Mesodermal cell (in vitro differentiated cells): ENCODE data around the gene LCN1.

ENCODE experiments used
- H3K27ac ChIP-seq: 2 replicates; pipeline ENCODE4 v1.7.0; 2013; ENCODE audit warnings: mild to moderate bottlenecking, low read depth, low read length, moderate library complexity; ENCODE audit not compliant: severe bottlenecking
- H3K36me3 ChIP-seq: 2 replicates; pipeline ENCODE4 v1.7.1; 2013; ENCODE audit warnings: mild to moderate bottlenecking, low read length, moderate library complexity; ENCODE audit not compliant: control insufficient read depth, insufficient read depth
- H3K4me1 ChIP-seq: one replicate; pipeline ENCODE4 v1.7.1; 2013; ENCODE audit warnings: mild to moderate bottlenecking, low read length; ENCODE audit not compliant: insufficient read depth, control insufficient read depth, poor library complexity, severe bottlenecking
- H3K4me3 ChIP-seq: 2 replicates; pipeline ENCODE4 v1.7.0; 2013; ENCODE audit warnings: low read length, control low read depth, mild to moderate bottlenecking; ENCODE audit not compliant: insufficient read depth, poor library complexity, severe bottlenecking; ENCODE audit errors: extremely low read depth
- H3K9me3 ChIP-seq: 2 replicates; pipeline ENCODE4 v1.7.1; 2013; ENCODE audit warnings: mild to moderate bottlenecking, low read length, moderate library complexity; ENCODE audit not compliant: control insufficient read depth
- WGBS, 2 experiments: methylation state at CpG; one replicate each; pipeline ENCODE4 v1.1.5; 2013; ENCODE audit warnings: missing lambda C conversion rate in 2 of 2; ENCODE audit not compliant: insufficient coverage in 2 of 2; 5-methylcytosine and 5-hydroxymethylcytosine counted together

The LCN1 gene

GRCh38 chr9:135567311-135567710 is 46.1 kb downstream of the LCN1 start:
- Histone ChIP-seq H3K4me3 (no peak overlapping the region), H3K36me3 (no peaks in the 10 kb centered on the region), H3K9me3 (peaks cover 9% of the 10 kb centered on the region), H3K27ac (no peak overlapping the region), H3K4me1 (no peaks in the 10 kb centered on the region)
- WGBS, 2 experiments: 82 to 87% methylated on average over 6 to 8 of the region's 9 CpGs

- WGBS, 2 experiments: 84 to 97% methylated on average over 4 of the region's 6 CpGs
- H3K36me3 ChIP-seq: no peaks in the 10 kb centered on the region
- H3K27ac ChIP-seq: no peak overlapping the region
Measured at GRCh38 chr9:135568026-135568425, 46.8 kb downstream of the LCN1 start.

GRCh38 chr9:135570456-135570855 is 49.2 kb downstream of the LCN1 start:
- Histone ChIP-seq H3K36me3 (no peaks in the 10 kb centered on the region), H3K4me1 (no peaks in the 10 kb centered on the region), H3K4me3 (no peak overlapping the region), H3K9me3 (peaks cover 9% of the 10 kb centered on the region), H3K27ac (no peak overlapping the region)
- 13 to 52% methylated on average over 1 to 2 of the region's 3 CpGs for WGBS, 2 experiments

More at GRCh38 chr9:135568026-135568425, 46.8 kb downstream of the LCN1 start:
- H3K9me3 ChIP-seq: peaks cover 9% of the 10 kb centered on the region
- H3K4me3 ChIP-seq: no peak overlapping the region
- no peaks in the 10 kb centered on the region for H3K4me1 ChIP-seq

GRCh38 chr9:135572233-135572632 is 51.0 kb downstream of the LCN1 start:
- Histone ChIP-seq H3K4me1 (no peaks in the 10 kb centered on the region), H3K9me3 (peaks cover 9% of the 10 kb centered on the region), H3K36me3 (no peaks in the 10 kb centered on the region), H3K4me3 (no peak overlapping the region), H3K27ac (no peak overlapping the region)
- 88 to 96% methylated on average over 2 of the region's 2 CpGs for WGBS, 2 experiments

- Histone ChIP-seq H3K4me1 (no peaks in the 10 kb centered on the region), H3K27ac (no peak overlapping the region), H3K4me3 (no peak overlapping the region), H3K9me3 (peaks cover 9% of the 10 kb centered on the region), H3K36me3 (no peaks in the 10 kb centered on the region)
- WGBS, 2 experiments: 75 to 78% methylated on average over 1 of the region's 1 CpG
Measured at GRCh38 chr9:135573124-135573523, 51.9 kb downstream of the LCN1 start.

- Histone ChIP-seq H3K9me3 (peaks cover 3% of the 10 kb centered on the region), H3K27ac (no peak overlapping the region), H3K36me3 (no peaks in the 10 kb centered on the region), H3K4me1 (no peaks in the 10 kb centered on the region), H3K4me3 (no peak overlapping the region)
- WGBS, 2 experiments: 86 to 92% methylated on average over 13 to 14 of the region's 14 CpGs
Measured at GRCh38 chr9:135574331-135574730, 53.1 kb downstream of the LCN1 start.

- Histone ChIP-seq H3K9me3 (no peaks in the 10 kb centered on the region), H3K4me3 (no peak overlapping the region), H3K36me3 (no peaks in the 10 kb centered on the region), H3K27ac (no peak overlapping the region), H3K4me1 (no peaks in the 10 kb centered on the region)
- 90 to 94% methylated on average over 13 to 14 of the region's 15 CpGs for WGBS, 2 experiments
Measured at GRCh38 chr9:135574943-135575342, 53.7 kb downstream of the LCN1 start.
